Upper lobe of left lung (tissue), 6 donors: ENCODE data around the gene SPACA5. TPM values are rescaled to one million over a fixed set of nuclear protein-coding genes. Genes with fewer than 3 reads are reported as not detected.
"Not testable (repeated sequence)": the region's sequence is repeated elsewhere in the genome, so short reads cannot be mapped to it uniquely, and the experiment has no call there.

ENCODE experiments used
- ATAC-seq, 2 donors: fragments of 200-7000 bp; cut with Tn5 transposase; one replicate each; pipeline ENCODE4 v1.9.1; 2022; ENCODE audit warnings: mild to moderate bottlenecking in 2 of 2, moderate library complexity in 2 of 2; ENCODE audit not compliant: low FRiP score in 2 of 2
- DNase-seq, 2 donors: peaks; one replicate each; pipeline ENCODE4 v3.0.0-alpha.2; 2019 to 2020
- H3K27ac ChIP-seq, 4 donors: fragments of 200-600 bp; sonication (generic); one replicate each; pipeline ENCODE4 v1.5.1; 2016 to 2019
- H3K27me3 ChIP-seq, 4 donors: fragments of 200-600 bp; sonication (generic); one replicate each; pipeline ENCODE4 v1.5.1; 2017 to 2019
- H3K36me3 ChIP-seq, 4 donors: fragments of 200-600 bp; sonication (generic); one replicate each; pipeline ENCODE4 v1.5.1; 2016 to 2019
- H3K4me1 ChIP-seq, 4 donors: fragments of 200-600 bp; sonication (generic); one replicate each; pipeline ENCODE4 v1.5.1; 2018 to 2019
- H3K4me3 ChIP-seq, 4 donors: fragments of 200-600 bp; sonication (generic); one replicate each; pipeline ENCODE4 v1.5.1; 2017 to 2019; ENCODE audit warnings: mild to moderate bottlenecking in 2 of 4, moderate library complexity in 1 of 4
- H3K9me3 ChIP-seq, 4 donors: fragments of 200-600 bp; sonication (generic); one replicate each; pipeline ENCODE4 v1.5.1; 2018 to 2019
- CTCF ChIP-seq, 6 experiments: fragments of 450-650 bp in 4 of 6; fragments of 200-600 bp in 2 of 6; sonication (generic) in 2 of 6; IDR thresholded peaks; one replicate each; pipeline ENCODE4 v1.5.1; 2016 to 2019; ENCODE audit warnings: antibody characterized with exemption in 6 of 6
- EP300 ChIP-seq, 4 donors: sonication (generic); formaldehyde crosslinking; IDR thresholded peaks; one replicate each; pipeline ENCODE4 v1.5.1; 2017; ENCODE audit warnings: antibody characterized with exemption in 4 of 4, control low read depth in 2 of 4
- POLR2A ChIP-seq, 4 donors: fragments of 450-650 bp; IDR thresholded peaks; one replicate each; pipeline ENCODE4 v1.5.1; 2016 to 2017; ENCODE audit warnings: antibody characterized with exemption in 4 of 4, mild to moderate bottlenecking in 2 of 4
- POLR2AphosphoS5 ChIP-seq, 2 donors: sonication (generic); formaldehyde crosslinking; IDR thresholded peaks; one replicate each; pipeline ENCODE4 v1.5.1; 2017; ENCODE audit warnings: antibody characterized with exemption in 2 of 2
- WGBS, 2 donors: methylation state at CpG; one replicate each; pipeline ENCODE4 v1.1.5; 2017 to 2018; 5-methylcytosine and 5-hydroxymethylcytosine counted together
- total RNA-seq, 6 donors: library from RNA; depleted of rRNA in 4 of 6; stranded (reverse); fragments of >200 nt in 4 of 6; gene quantifications; one replicate each; pipeline versions ENCODE4 v1.1.0 to v1.2.1, GENCODE V29; 2016 to 2021
- donor health status: DM: no; HTN: no; CAD: no; lungs with moderate emphysema.
- donor health status: DM: no; HTN: yes; CAD: no; lungs with severe emphysema.

Gene SPACA5
- total RNA-seq, 6 donors from 2014 or later = not detected

GRCh38 chrX:48001260-48001659, 5.5 kb upstream of the SPACA5 start:
- Histone ChIP-seq H3K4me3 (no peak overlapping the region), H3K27ac (no peak overlapping the region), H3K9me3 (peaks cover 0 to 19% (median 0%) of the 10 kb centered on the region in 4 donors), H3K27me3 (no peaks in the 10 kb centered on the region), H3K36me3 (peaks cover 0 to 4% (median 0%) of the 10 kb centered on the region in 4 donors), H3K4me1 (peaks cover 0 to 3% (median 1%) of the 10 kb centered on the region in 4 donors)
- ATAC-seq (no peak), DNase-seq (no peak)
- 59 to 73% methylated on average over 3 of the region's 3 CpGs for WGBS, 2 donors
- TF ChIP-seq EP300 (IDR thresholded peaks at IDR 0.05) (no peak), POLR2AphosphoS5 (IDR thresholded peaks at IDR 0.05) (no peak), POLR2A (IDR thresholded peaks at IDR 0.05) (no peak), CTCF (IDR thresholded peaks at IDR 0.05) (no peak)

- H3K9me3 ChIP-seq = peaks cover 0 to 11% (median 0%) of the 10 kb centered on the region in 4 donors
- ATAC-seq (no peak), DNase-seq (no peak)
- H3K27ac ChIP-seq = no peak overlapping the region
- no peaks in the 10 kb centered on the region for H3K27me3 ChIP-seq
- no peaks in the 10 kb centered on the region for H3K36me3 ChIP-seq
- 43 to 60% methylated on average over 3 of the region's 3 CpGs for WGBS, 2 donors
- no peak for TF ChIP-seq EP300 (IDR thresholded peaks at IDR 0.05)
- TF ChIP-seq POLR2AphosphoS5 (IDR thresholded peaks at IDR 0.05) = no peak
- TF ChIP-seq CTCF (IDR thresholded peaks at IDR 0.05) = no peak
- no peak for TF ChIP-seq POLR2A (IDR thresholded peaks at IDR 0.05)
- H3K4me1 ChIP-seq = peaks cover 0 to 3% (median 1%) of the 10 kb centered on the region in 4 donors
- no peak overlapping the region for H3K4me3 ChIP-seq
These were observed 4.5 kb upstream of the SPACA5 start for GRCh38 chrX:48002319-48002718.

GRCh38 chrX:48002929-48003328, 3.9 kb upstream of the SPACA5 start:
- Histone ChIP-seq H3K4me3 (peak overlapping the region; percentile 43 to 67 (median 50)), H3K27ac (peak overlapping the region in 2 of 4 donors; percentile 71 to 81), H3K27me3 (no peaks in the 10 kb centered on the region), H3K9me3 (peaks cover 0 to 8% (median 0%) of the 10 kb centered on the region in 4 donors), H3K4me1 (peaks cover 0 to 3% (median 1%) of the 10 kb centered on the region in 4 donors), H3K36me3 (no peaks in the 10 kb centered on the region)
- DNase-seq (no peak), ATAC-seq (no peak)
- no peak for TF ChIP-seq CTCF (IDR thresholded peaks at IDR 0.05)
- TF ChIP-seq POLR2AphosphoS5 (IDR thresholded peaks at IDR 0.05) = no peak
- 38 to 51% methylated on average over 7 of the region's 7 CpGs for WGBS, 2 donors

- peaks cover 0 to 3% (median 1%) of the 10 kb centered on the region in 4 donors for H3K4me1 ChIP-seq
- no peak for TF ChIP-seq EP300 (IDR thresholded peaks at IDR 0.05)
- TF ChIP-seq CTCF (IDR thresholded peaks at IDR 0.05) = no peak
- DNase-seq (peak in 1 of 2 donors; percentile 49), ATAC-seq (peak in 1 of 2 donors; percentile 16)
- WGBS, 2 donors = 0 to 27% methylated on average over 14 to 18 of the region's 18 CpGs
- peaks cover 0 to 8% (median 0%) of the 10 kb centered on the region in 4 donors for H3K9me3 ChIP-seq
- H3K4me3 ChIP-seq = peak overlapping the region; percentile 43 to 67 (median 50)
- H3K36me3 ChIP-seq = no peaks in the 10 kb centered on the region
- H3K27me3 ChIP-seq = no peaks in the 10 kb centered on the region
- H3K27ac ChIP-seq = peak overlapping the region; percentile 62 to 87 (median 76)
These were observed 3.4 kb upstream of the SPACA5 start for GRCh38 chrX:48003367-48003757.

GRCh38 chrX:48003758-48004457, 2.9 kb upstream of the SPACA5 start, which contains the start of gene ZNF182:
TSS of gene ZNF182 (minus strand) at chrX:48003989. CDS start at chrX:48002609, 1,380 bp downstream.
- Histone ChIP-seq H3K4me3 (peak within 1 kb of the TSS; percentile 43 to 67 (median 50)), H3K27ac (peak within 1 kb of the TSS; percentile 62 to 87 (median 76)), H3K27me3 (no peaks in the 10 kb centered on the region), H3K4me1 (peaks cover 0 to 3% (median 1%) of the 10 kb centered on the region in 4 donors), H3K36me3 (no peaks in the 10 kb centered on the region), H3K9me3 (peaks cover 0 to 8% (median 0%) of the 10 kb centered on the region in 4 donors)
- DNase-seq = peak; percentile 94 to 95
- 0 to 51% methylated on average over 19 to 34 of the region's 34 CpGs for WGBS, 2 donors
- peak in 3 of 4 donors; percentile 49 to 73 (median 49) for TF ChIP-seq POLR2A (IDR thresholded peaks at IDR 0.05)
- no peak for TF ChIP-seq CTCF (IDR thresholded peaks at IDR 0.05)
- TF ChIP-seq POLR2AphosphoS5 (IDR thresholded peaks at IDR 0.05) = peak in 1 of 2 donors; percentile 39
- peak; percentile 94 to 99 for ATAC-seq

- not testable (repeated sequence) for H3K4me3 ChIP-seq, H3K9me3 ChIP-seq, H3K36me3 ChIP-seq, H3K4me1 ChIP-seq, H3K27ac ChIP-seq, H3K27me3 ChIP-seq, DNase-seq
- peak in 1 of 2 donors; percentile 6 for ATAC-seq
- WGBS, 2 donors = no CpG with 5 or more reads among the region's 2 CpGs
These were observed 2.7 kb downstream of the SPACA5 start for GRCh38 chrX:48009445-48009960.
